Measurements from ENCODE around the gene UNC5B. TPM values are rescaled to one million over a fixed set of nuclear protein-coding genes. Genes with fewer than 3 reads are reported as not detected.

UNC5B gene
- total RNA-seq, 2 donors from 2014 or later: not detected

DNA sequence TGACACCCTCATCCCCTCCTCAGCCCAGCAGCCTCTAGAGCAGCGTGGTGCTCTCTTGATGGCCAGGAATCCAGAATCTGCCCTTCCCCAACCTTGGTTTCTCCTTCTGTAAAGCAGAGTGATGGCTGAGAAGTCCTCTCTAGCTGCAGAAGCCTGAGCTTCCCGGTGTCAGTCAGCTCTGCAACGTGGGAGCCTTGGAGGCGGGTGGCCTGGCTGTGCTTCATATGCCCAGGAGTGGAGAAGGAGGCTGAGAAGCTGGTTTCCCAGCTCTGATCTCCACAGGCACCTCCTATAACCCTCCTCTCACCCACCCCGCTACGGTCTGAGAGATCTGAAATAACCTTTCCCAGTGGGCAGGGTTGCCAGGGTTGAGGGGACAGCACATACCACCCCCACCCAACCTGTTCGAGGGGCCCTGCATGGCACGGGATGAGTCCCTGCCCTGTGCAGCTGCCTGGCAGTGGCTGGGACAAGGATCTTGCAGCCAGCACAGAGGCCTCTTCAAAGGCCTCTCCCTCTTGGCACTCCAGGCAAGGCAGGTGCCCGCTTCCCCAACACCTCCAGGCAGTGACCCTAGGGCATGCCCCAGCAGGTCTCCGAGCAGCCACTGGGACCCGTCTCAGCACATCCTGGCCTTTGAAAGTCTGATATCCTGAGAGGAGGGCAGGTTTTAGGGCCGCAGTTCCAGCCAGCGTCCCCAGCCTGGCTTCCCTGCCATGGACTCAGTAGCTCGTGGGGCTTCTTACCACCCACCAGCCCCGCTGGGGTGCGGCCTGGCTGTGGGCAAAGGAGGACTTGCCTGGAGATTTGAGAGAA, 88.4 kb downstream of the UNC5B start:
- no peak overlapping the region for H3K27ac Mint-ChIP-seq
- DNase-seq (ENCODE audit: low spot score in 2 of 2) (no peak), ATAC-seq (no peak)
- no peaks in the 10 kb centered on the region for H3K36me3 Mint-ChIP-seq
- no peaks in the 10 kb centered on the region for H3K9me3 Mint-ChIP-seq

DNA sequence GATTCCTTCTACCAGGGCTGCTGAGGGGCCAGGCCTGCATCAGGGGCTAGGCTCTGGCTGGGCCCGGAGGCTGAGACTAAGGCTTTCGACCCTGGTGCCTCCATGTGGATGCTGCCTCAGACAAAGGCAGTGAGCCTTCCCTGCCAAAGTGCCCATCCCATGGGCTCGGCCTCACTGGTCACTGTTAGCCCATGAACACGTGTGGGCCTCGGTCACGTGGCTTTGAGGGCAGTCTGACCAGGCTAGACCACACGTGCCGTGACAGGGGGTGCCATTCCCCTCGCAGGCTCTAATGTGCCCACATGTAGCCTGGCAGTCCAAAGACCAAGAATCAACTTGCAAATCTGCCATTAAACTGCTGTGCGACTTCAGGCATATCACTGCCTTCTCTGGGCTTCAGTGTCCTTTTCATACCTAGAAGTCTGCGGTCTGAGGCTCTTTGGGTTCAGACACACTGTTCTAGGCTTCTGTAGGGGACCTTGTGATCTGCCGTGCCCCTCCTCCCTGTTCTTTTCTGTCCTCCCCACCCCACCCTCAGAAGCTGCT, 89.1 kb downstream of the UNC5B start:
- ATAC-seq (no peak), DNase-seq (ENCODE audit: low spot score in 2 of 2) (no peak)
- H3K36me3 Mint-ChIP-seq: no peaks in the 10 kb centered on the region
- H3K27ac Mint-ChIP-seq: no peak overlapping the region
- H3K9me3 Mint-ChIP-seq: no peaks in the 10 kb centered on the region

DNA sequence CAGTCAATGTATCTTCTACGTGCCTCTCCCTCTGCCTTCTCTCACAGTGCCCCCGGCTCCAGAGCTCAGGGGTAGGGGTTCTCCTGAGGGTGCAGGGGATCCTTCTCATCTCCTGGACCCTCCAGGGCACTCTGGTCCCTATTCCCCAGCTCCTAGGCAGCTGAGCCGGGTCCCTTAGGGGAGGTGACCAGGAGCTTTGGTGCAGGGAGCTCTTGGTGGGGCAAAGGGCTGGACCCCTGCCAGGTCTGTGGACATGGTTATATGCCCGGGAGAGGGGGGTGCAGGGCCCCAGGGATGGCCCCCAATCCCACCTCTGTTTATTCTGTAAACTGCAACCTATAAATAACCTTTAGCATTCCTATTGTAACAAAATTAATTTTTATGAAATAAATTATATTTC, 90.1 kb downstream of the UNC5B start:
- Mint-ChIP-seq H3K9me3 (no peaks in the 10 kb centered on the region), H3K27ac (no peak overlapping the region), H3K36me3 (no peaks in the 10 kb centered on the region)
- no peak for ATAC-seq
- no peak for DNase-seq (ENCODE audit: low spot score in 2 of 2)

DNA sequence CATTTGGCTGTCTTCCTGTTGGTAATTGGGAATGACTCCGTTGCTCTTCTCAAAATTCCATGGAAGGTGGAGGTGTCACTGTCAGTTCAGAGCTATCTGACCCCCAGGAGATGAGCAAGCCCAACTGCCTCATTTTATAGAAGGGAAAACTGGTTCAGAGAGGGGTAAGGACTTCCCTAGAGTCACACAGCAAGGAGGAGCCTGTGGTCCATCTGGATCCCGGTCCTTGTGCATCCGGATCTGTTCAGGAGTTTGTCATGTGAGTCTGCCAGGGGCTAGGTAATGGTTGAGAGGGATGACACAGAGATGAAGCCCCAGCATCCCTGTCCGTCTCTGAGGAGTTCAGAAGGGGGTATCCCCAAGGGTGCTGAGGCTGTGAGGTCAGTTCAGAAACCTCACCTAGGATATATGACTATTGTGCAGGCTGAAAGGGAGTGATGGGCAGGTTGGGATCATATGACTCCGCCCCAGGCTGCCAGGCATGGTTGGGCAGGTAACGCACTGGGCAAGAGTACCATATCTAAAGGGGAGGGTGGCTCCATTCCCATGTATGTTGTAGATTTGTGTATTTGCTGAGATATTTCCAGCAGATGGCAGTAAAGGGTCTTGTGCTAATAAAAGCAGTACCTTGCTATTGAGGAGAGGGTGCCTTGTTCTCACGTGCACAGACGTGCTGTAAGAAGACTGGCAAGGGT, 90.7 kb downstream of the UNC5B start:
- Mint-ChIP-seq H3K36me3 (no peaks in the 10 kb centered on the region), H3K27ac (no peak overlapping the region), H3K9me3 (no peaks in the 10 kb centered on the region)
- DNase-seq (ENCODE audit: low spot score in 2 of 2) (no peak), ATAC-seq (peak; percentile 57 to 59)

DNA sequence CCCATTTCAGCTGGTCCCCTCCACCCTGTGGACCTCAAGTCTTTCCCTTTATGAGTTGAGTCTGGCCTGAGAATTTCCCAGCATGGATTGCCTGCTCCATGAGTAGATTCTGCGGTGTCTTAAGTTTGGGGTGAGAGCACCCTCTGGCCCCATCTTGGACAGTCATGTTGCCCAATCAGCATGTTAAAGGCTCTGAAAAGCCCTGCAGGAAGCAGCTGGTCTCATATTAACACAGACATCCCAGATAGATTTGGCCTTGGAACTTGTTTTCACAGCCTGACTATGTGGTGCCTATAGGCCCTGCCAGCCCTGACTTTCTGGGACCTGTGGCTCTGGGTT, 91.2 kb downstream of the UNC5B start:
- no peak for DNase-seq (ENCODE audit: low spot score in 2 of 2)

DNA sequence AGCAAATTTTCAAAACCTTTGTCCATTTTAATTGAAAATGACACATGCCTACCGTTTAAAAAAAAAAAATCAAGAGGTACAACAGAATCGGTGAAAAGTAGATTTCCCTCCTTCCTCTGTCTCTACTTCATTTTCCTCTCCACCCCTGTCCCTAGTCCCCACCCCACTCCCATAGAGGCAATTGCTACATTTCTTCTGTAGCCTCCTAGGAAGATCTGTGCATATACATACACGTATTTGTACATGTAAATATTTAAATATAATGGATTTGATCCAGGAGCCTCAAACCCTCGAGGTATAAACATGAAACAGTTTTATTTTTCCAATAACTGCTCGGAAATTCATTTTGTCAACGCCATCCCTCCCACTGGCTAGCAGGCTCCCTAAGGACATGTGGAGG, 92.5 kb downstream of the UNC5B start:
- no peak for DNase-seq (ENCODE audit: low spot score in 2 of 2)
- H3K9me3 Mint-ChIP-seq: no peaks in the 10 kb centered on the region
- no peak overlapping the region for H3K27ac Mint-ChIP-seq
- no peaks in the 10 kb centered on the region for H3K36me3 Mint-ChIP-seq
- ATAC-seq: no peak

More for the DNA sequence above, 91.2 kb downstream of the UNC5B start:
- no peaks in the 10 kb centered on the region for H3K9me3 Mint-ChIP-seq
- ATAC-seq: no peak
- no peaks in the 10 kb centered on the region for H3K36me3 Mint-ChIP-seq
- no peak overlapping the region for H3K27ac Mint-ChIP-seq

DNA sequence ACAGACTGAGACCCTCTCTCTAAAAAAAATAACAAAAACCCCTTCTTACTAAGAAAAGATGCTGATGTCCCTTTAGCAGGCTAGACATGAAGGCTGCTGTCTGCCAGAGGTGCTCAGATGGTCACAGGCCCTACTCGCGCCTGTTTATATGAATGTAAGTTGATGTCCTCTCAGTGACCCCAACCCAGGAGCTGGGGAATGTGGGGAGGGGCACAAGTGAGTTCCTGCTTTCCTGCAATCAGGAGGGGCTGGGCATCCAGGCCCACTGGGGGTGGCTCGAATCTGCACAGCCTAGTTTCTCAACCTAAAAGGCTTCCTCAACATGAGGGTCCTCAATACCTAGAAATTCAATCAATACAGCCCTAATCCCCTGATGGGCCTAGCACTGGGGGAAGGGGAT, 94.6 kb downstream of the UNC5B start:
- no peak for DNase-seq (ENCODE audit: low spot score in 2 of 2)
- Mint-ChIP-seq H3K9me3 (no peaks in the 10 kb centered on the region), H3K27ac (no peak overlapping the region), H3K36me3 (no peaks in the 10 kb centered on the region)
- ATAC-seq: no peak

DNA sequence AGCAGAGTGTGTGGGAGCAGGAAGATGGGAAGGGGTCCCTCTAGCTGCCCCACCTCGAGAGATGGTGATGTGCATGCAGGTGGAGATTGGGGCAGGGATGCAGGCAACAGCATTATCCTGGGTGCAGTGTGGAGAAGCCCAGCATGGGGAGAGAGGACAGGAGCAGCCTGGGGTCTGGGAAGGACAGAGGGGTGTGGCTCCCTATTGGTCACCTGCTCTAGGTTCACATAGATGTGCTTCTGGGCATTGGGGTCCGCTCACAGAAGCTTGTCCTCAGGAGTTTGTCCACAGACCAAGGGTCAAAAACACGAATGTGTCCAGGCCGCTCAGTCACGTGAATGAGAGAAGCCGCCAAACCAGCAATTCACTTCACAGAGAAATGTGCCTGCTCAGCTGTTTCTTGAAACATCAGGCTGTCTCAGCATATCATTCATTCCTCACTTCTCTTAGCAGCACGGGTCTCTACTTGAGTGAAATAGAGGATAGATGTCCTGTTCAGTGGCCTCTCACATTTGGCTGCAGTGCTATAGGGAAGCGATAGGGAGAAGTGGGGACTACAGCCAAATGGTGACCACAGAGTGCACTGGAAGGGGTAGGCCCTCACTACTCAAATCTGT, 95.2 kb downstream of the UNC5B start:
- DNase-seq (ENCODE audit: low spot score in 2 of 2) (no peak), ATAC-seq (no peak)
- Mint-ChIP-seq H3K27ac (peak overlapping the region in 1 of 2 donors; percentile 37), H3K9me3 (no peaks in the 10 kb centered on the region), H3K36me3 (no peaks in the 10 kb centered on the region)

DNA sequence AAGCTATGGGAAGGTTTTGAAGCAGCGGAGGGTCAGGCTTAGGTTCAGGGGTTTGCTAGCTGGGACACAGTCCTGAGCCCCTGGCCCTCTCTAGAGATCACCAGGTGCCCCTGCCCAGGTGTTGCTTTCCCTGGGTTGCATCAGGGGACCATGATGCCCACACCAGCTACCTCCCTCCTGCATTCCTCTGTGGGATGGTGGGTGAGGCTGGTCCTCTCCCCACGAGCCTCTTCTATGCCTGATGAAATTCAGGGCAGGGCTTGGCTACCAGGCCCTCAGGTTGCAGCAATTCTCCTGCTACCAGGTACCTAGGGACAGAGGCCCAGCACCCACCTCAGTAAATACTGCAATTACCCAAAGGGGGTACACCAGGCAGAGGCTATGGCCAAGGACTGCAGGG, 95.9 kb downstream of the UNC5B start:
- Mint-ChIP-seq H3K9me3 (no peaks in the 10 kb centered on the region), H3K27ac (no peak overlapping the region), H3K36me3 (no peaks in the 10 kb centered on the region)
- no peak for ATAC-seq
- DNase-seq (ENCODE audit: low spot score in 2 of 2): no peak

DNA sequence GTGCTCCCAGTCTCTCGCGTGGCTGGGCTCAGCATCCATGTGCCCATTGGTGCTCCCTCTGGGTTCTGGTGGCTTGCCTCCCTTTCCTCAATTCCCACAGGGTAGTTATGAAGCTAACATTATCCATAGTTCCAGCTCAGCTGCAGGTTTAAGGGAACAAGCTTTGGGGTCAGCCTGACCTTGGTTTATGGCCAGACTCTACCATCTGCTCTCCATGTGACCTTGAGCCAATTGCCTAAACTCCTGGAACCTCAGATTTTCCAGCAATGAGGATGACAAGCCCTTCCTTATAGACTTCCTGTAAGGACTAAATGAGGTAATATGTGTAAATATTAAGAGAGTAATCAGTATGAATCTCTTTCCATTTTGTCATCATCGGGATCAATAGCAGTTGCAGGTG, 96.6 kb downstream of the UNC5B start:
- no peaks in the 10 kb centered on the region for H3K36me3 Mint-ChIP-seq
- no peak for ATAC-seq
- H3K27ac Mint-ChIP-seq: no peak overlapping the region
- no peak for DNase-seq (ENCODE audit: low spot score in 2 of 2)
- H3K9me3 Mint-ChIP-seq: no peaks in the 10 kb centered on the region

DNA sequence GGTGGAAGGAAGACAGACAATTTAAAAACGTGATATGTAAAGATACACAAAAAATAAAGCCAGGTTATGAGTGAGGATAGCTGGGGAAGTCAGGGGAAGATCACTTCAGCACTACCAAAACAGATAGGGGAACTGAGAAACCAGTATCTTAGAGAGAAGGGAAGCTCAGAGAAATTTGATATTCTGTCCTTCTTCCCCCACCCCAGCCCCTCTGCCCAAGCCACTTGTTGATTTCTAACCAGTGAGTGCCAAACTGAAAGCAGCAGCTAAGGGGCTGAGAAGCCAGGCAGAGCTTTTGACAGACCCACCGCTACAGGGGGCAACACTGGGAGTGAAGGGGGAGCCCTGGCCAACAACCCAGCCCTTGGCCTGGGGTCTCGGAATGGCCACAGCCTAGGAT, 97.5 kb downstream of the UNC5B start:
- Mint-ChIP-seq H3K9me3 (no peaks in the 10 kb centered on the region), H3K36me3 (no peaks in the 10 kb centered on the region), H3K27ac (no peak overlapping the region)
- no peak for DNase-seq (ENCODE audit: low spot score in 2 of 2)
- no peak for ATAC-seq

DNA sequence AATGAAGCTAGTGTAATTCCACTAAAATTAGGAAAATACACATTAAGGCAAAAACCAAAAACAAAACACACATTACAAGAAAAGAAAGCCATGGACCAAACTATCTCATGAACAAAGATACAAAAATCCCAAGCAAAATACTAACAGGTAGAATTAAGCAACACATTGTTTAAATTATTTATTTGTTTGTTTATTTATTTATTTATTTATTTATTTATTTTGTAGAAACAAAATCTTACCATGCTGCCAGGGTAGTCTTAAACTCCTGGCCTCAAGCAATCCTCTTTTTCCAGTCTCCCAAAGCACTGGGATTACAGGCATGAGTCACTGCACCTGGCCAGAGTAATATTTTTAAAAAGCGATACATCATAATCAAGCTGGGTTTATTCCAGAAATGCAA, 99.8 kb downstream of the UNC5B start:
- H3K9me3 Mint-ChIP-seq: no peaks in the 10 kb centered on the region
- no peak for DNase-seq (ENCODE audit: low spot score in 2 of 2)
- ATAC-seq: no peak
- no peak overlapping the region for H3K27ac Mint-ChIP-seq
- no peaks in the 10 kb centered on the region for H3K36me3 Mint-ChIP-seq

DNA sequence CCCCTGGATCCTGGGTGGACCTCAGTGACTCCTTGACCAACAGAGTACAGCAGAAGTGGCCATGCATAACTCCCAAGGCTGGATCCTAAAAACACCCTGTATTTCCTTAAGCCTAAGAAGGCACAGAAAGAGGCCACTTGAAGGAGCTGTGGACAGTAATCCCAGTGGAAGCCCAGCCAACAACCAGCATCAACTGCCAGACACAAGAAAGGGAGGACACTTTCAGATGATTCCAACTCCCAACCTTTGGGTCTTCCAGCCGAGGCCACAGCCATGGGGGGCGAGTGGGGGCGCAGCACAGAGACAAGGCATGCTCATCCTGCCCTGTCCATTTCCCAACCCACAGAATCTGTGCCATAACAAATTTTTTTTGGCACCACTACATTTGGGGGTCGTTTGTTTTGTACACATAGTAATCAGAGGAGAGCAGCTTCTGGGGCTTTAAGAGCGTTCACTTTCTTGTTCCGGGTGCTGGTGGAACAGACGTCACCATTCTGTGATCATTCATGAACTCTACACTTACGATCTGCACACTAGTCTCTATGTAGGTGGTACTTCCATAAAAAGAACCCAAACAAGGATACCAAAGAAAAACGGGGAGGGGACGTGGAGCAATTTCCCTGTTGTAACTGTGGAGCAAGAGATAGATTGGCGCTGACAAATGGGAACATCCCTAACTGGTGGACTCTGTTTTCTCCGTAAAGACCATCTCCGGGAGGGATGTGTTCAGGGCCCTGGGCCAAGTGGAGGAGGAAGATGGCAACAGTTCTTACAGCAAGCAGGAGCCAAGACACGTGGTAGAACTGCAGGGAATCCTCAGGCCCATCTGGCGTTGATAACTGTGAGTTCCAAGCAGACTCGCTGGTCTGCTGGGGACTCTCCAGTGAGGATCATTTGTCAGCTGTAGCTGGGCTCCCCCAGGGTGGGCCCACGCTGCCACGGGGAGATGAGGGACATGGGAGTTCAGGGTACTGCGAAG, 100.7 kb downstream of the UNC5B start:
- H3K36me3 Mint-ChIP-seq: no peaks in the 10 kb centered on the region
- ATAC-seq: no peak
- H3K27ac Mint-ChIP-seq: no peak overlapping the region
- no peaks in the 10 kb centered on the region for H3K9me3 Mint-ChIP-seq
- DNase-seq (ENCODE audit: low spot score in 2 of 2): no peak

DNA sequence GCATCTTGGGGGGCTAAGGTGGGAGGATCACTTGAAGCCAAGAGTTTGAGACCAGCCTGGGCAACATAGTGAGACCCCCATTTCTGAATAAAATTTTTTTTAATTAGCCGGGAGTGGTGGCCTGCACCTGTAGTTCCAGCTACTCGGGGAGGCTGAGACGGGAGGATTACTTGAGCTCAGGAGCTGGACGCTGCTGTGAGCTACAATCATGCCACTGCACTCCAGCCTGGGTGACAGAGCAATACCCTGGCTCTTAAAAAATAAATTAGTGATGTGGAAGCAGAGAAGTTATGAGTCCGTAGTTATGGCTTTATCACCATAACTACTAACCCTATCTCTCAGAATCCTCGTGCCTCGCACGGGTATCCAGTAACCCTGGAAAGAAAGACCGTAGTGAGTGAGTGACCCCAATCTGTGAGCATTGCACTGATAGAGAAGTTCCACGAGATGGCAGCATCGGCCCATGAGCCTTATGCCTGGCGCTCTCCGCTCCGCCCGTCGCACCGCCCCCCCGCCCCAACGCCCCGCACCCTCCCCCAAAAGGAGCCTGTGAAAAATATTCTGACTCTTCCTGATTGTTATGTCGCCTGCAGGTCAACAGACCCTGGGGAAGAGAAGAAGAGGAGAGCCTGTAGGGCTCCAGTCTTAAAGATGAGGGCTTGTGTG, 101.8 kb downstream of the UNC5B start:
- H3K9me3 Mint-ChIP-seq: no peaks in the 10 kb centered on the region
- H3K36me3 Mint-ChIP-seq: no peaks in the 10 kb centered on the region
- H3K27ac Mint-ChIP-seq: no peak overlapping the region
- DNase-seq (ENCODE audit: low spot score in 2 of 2): peak in 1 of 2 donors; percentile 31
- peak in 1 of 2 donors; percentile 28 for ATAC-seq

DNA sequence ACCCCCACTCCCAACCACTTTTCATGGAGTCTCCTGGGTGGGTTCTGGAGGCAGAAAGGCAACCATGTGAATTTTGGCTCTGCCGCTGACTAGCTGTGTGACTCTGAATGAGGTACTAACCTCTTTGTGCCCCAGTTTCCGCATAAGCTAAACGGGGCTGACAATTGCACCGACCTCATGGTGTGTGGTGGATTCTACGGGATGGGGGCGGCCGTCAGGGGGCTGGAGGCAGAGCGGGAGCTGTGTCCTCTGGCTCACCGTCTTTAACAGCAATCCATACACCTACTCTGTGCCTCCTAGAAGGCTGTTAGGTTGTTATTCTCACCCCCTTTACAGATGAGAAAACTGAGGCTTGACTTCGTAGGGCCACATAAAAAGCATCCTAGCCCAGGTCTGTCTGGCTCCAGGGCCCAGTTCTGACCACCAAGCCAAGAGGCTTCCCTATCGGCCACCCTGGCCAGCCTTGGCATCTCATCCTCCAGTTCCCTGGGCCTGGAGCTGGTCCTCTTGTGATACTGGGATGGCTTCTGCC, 102.4 kb downstream of the UNC5B start:
- Mint-ChIP-seq H3K27ac (no peak overlapping the region), H3K9me3 (no peaks in the 10 kb centered on the region), H3K36me3 (no peaks in the 10 kb centered on the region)
- ATAC-seq (no peak), DNase-seq (ENCODE audit: low spot score in 2 of 2) (no peak)

Data from activated naive CD4-positive, alpha-beta T cell treated with anti-CD3 and anti-CD28 coated beads, Interleukin-2, amount 50 U/mL, for 72 hours (primary cell).